HG03196 (cell line): ENCODE results near the gene COA7.
"Not testable (repeated sequence)": the region's sequence is repeated elsewhere in the genome, so short reads cannot be mapped to it uniquely, and the experiment has no call there.

Experiments
- ATAC-seq: cut with Tn5 transposase; IDR thresholded peaks from one replicate; pipeline ENCODE4 v1.9.1; 2021; ENCODE audit not compliant: unreplicated experiment

Gene COA7

DNA sequence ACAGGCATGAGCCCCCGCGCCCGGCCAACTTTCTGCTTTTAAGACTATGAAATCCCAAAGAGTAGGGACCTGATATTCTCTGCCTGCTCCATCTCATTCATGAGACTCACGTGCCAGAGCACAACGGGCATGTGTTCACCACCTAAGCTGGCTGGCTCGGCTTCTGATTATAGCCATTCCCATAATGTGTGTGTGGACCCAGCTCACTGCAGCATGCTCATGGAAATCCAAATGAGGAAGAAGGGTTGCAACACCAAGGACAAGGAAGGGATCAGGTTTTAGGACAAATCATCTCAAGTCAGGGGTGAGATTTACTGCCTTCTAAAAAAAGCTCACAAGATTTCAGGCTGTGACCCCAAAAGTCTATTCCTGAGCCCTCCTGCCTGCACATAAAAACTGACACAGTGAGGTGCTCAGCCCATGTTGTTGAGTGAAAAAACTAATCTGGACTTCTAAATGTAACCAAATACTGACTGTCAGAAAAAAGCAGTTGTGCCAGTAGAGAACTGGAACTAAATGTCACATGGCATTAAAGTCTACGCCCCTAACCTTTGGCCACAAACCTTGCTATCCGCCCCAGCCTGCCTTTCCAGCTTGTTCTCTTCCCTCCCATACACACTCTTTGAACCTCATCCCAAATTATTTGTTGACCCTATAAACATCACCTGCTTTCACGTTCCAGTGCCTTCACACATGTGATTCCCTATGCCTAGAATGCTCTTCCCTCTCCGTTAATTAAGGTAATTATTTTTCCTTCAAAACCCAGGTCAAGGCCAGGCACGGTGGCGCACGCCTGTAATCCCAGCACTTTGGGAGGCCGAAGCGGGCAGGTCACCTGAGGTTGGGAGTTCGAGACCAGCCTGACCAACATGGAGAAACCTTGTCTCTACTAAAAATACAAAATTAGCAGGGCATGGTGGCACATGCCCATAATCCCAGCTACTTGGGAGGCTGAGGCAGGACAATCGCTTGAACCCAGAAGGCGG lies 9.1 kb upstream of the COA7 start:
- ATAC-seq = no peak

DNA sequence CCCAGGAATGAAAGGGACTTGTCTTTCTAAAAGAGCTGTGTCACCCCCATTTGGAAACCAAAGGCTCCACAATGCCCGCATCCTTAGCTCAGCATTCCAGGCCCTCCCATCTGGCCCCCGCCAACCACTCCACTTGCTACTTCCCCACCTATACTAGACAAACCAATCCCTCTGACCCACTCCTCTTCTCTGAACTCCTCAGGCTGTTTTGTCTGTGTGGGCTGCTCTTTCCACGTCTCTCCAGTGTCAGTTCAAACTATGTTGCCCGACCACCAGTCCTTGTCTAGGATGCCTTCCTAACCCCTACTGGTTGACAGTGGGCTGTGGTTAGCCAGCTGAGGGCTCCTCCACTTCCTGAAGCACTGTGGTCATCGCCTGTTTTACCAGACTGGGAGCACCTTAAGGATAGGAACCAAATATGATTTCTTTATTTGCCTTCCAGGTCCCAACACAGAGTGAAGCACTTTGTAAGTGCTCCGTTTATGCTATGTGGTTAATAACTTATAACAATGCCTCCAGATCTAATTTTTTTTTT lies 8.1 kb upstream of the COA7 start:
- ATAC-seq = no peak

DNA sequence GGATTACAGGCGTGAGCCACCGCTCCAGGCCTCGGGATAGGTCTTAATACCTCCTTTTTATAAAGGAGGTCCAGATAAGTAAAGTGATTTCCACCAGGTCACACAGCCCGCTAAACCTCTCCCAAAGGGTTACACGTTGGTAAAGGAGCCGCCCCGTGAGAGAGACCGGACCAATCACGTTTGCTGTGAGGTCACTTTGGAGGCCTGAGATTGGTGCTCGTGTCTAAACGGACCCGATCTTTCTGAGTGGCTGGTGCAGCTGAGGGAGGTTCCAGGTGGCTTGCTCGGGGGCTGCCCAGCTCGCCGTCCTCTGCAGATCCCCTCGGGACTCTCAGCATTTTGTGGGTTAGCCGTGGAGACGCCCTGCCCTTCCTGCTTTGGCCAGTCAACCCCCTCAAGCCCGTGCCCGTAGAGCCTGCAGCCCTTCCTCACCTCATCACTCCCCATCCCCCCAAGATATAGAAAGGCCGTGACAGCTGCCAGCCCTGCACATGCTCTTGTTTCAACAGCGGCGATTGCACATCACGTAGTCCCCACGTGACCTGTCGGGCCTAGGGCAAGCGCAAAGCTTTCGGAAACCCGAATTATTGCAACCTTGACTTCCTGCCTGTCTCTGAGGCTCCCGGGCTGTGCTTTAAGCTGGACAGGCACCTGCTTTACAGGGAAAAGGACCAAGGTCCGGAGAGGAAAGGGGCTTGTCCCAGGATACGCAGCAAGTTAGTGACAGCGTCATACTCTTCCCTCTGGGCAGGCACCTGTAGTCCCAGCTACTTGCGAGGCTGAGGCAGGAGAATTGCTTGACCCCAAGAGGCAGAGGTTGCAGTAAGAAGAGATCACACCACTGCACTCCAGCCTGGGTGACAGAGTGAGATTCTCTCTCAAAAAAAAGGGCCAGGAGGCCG lies 5.0 kb upstream of the COA7 start:
- ATAC-seq = peak; percentile 86

DNA sequence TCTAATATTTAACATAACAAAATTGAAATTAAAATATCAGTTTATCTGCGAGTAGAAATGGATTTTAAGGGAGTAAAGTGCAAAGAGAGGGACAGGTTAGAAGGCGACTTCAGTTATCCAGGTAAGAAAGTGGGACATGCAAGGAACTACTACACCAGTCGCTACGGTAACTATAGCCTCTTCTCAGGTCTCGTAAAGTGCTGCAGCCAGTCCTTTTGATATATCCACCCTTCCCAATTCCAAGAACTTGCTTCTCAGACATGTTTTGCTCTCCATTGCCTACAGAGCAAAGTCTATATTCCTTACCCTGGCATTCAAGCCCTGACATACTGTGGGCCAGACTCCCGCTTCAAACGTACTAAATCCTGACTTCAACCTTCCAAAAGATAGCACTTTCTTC lies 2.5 kb downstream of the COA7 start:
- no peak for ATAC-seq

- no peak for ATAC-seq
These were observed 4.3 kb downstream of the COA7 start for GRCh38 chr1:52693843-52694242.

DNA sequence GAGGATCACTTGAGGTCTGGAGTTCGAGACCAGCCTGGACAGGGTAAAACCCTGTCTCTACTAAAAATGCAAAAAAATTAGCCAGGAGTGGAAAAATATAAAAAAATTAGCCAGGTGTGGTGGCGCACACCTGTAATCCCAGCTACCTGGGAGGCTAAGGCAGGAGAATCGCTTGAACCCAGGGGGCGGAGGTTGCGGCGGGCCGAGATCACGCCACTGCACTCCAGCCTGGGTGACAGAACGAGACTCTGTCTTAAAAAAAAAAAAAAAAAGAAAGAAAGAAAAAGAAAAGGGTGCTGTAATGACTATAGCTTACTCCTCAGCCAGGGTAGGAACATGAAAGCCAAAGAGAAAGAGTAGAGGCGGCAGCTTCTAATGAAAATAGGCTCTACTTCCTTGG lies 4.8 kb downstream of the COA7 start:
- ATAC-seq = not testable (repeated sequence)

DNA sequence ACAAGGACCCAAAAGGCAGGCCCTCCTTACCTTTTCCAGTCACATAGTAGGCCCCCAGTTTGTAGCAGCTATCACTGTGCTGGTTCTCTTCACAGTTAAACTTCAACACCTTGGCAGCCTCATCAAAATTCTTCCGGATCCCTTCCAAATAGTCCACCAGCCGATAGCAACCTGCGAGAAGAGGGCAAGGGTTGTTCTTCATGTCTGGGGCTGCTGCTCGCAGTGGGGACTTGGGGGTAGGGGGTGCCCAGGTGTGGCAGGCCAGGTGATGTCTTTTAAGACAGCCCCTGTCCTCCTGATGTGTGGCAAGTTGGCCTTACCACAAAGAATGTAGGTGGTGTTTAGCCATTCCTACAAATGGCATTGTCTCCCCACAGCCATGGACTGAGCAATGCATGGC lies 5.5 kb downstream of the COA7 start:
- no peak for ATAC-seq

GRCh38 chr1:52691821-52692220 lies 6.3 kb downstream of the COA7 start:
- ATAC-seq = no peak

GRCh38 chr1:52686830-52687229 lies 11.3 kb downstream of the COA7 start:
- no peak for ATAC-seq

- ATAC-seq = peak; percentile 85
These were observed 11.8 kb downstream of the COA7 start for GRCh38 chr1:52686261-52686751.

DNA sequence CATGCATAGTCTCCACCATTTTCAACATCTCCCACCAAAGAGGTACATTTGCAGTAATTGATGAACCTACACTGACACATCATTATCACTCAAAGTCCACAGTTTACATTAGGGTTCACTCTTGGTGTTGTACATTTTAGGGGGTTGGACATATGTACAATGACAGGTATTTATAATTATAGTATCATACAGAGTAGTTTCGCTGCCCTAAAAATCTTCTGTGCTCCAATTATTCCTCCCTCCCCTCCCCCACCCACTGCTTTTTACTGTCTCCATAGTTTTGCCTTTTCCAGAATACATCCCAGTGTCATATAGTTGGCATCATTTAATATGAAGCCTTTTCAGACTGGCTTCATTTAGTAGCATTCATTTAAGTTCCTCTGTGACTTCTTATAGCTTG lies 13.6 kb downstream of the COA7 start:
- ATAC-seq = no peak

DNA sequence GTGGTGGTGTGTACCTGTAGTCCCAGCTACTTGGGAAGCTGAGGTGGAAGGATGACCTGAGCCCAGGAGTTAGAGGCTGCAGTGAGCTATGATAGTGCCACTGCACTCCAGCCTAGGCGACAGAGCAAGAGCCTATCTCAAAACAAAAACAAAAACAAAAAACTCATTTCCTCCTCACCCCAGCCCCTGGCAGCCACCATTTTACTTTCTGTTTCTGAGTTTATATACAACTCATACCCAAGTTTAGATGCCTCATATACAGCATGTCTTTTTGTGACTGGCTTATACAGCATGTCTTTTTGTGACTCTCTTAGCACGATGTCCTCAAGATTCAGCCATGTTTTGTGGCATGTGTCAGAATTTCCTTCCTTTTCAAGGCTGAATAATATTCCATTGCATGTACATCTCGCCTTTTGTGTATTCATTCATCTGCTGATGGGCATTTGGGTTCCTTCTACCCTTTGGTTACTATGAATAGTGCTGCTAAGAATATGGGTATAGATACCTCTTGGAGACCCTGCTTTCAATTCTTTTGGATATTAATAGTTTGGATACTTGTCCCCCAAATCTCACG lies 14.7 kb downstream of the COA7 start:
- no peak for ATAC-seq

DNA sequence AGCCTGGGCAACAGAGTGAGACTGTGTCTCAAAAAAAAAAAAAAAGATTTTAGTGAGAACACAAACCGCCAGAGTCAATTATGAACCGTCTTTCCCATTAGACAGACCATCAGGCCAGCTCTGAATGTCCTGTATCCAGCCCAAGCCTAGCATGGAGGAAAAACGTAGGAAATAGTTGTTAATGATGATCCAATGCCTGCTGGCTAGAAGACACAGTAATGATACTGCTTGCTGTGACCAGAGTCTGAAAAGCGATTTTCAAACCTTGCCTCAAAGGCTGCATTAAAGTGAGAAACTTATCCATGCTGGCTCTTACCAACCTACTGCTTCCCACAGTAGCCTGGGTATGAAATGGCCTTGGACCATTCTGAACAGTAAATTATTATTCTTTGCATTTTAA lies 17.0 kb downstream of the COA7 start:
- no peak for ATAC-seq

GRCh38 chr1:52680353-52680752 lies 17.8 kb downstream of the COA7 start:
- ATAC-seq = no peak

- ATAC-seq = no peak
These were observed 18.6 kb downstream of the COA7 start for GRCh38 chr1:52679498-52679897.

DNA sequence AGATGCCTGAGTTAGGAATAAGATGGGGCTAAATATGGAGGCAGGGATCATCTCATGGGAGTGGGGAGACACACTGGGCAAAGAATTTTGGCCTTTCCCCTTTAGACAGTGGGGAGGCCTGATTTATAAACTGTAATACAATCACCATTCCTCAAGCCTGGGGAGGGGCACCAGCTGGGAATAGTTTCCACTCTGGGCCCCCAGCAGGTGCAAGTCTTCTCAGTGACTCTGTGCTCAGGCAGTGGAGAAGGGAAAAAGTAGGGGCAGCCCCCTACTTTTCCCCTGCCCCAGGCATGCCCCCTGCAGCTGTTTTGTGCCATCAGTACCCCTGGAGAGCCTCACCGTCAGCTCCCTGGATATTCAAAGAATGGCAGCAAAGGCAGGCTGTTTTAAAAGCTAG lies 19.1 kb downstream of the COA7 start:
- ATAC-seq = no peak

- no peak for ATAC-seq
These were observed 20.9 kb downstream of the COA7 start for GRCh38 chr1:52677076-52677806.

- no peak for ATAC-seq
These were observed 21.8 kb downstream of the COA7 start for GRCh38 chr1:52676249-52676903.

DNA sequence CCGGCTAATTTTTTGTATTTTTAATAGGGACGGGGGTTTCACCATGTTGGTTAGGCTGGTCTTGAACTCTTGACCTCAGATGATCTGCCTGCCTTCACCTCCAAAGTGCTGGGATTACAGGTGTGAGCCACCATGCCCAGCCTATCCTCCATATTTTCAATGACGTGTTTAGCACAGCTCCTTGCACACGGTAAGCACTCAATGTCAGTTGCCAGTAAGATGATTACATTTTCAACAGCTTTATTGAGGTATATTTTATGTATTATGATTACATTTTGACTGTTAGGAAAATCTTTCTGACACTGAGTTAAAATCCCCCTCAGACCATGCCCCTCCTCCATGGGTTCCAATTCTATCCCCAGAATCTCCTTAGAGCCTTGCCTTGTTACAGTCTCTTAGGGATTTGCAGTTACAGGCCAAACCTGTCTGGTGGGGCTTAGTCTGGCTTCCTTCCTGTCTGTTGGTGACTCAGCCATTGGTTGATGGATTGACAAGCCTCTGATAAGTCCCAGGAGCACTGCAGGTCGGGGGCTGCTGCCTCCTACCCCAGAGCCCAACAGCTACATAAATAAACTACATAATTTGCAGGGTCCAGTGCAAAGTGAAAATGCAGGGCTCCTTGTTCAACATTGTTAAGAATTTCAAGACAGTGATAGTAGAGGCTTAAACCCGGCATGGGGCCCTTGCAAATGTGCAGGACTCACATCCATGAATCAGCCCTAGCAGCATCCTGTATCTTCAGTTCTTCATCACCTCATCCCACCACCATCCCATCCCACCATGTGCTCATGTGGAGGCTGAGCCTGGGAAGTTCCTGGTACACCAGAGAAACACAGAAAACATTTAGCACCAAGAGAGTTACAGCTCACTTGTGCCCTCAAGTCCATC lies 23.4 kb downstream of the COA7 start:
- ATAC-seq = no peak
